ENCODE measurements around the gene SGPP2. TPM values are rescaled to one million over a fixed set of nuclear protein-coding genes. Genes with fewer than 3 reads are reported as not detected.

The SGPP2 gene
- polyA plus RNA-seq, 2 donors: 5.5 to 13.9 TPM

GRCh38 chr2:222504719-222505118 lies 80.4 kb downstream of the SGPP2 start:
- Histone ChIP-seq H3K4me1 (ENCODE audit: control insufficient read depth in 2 of 2, insufficient read depth in 2 of 2, low read length in 1 of 2) (no peaks in the 10 kb centered on the region), H3K9me3 (ENCODE audit: control insufficient read depth in 2 of 2, insufficient read depth in 1 of 2, low read depth in 1 of 2, low read length in 1 of 2) (no peaks in the 10 kb centered on the region), H3K4me3 (ENCODE audit: low read depth in 1 of 2, low read length in 2 of 2) (no peak overlapping the region), H3K36me3 (ENCODE audit: control insufficient read depth in 2 of 2, insufficient read depth in 2 of 2, low read length in 1 of 2) (no peaks in the 10 kb centered on the region), H3K27ac (ENCODE audit: low read depth in 2 of 2, low read length in 1 of 2) (no peak overlapping the region), H3K27me3 (ENCODE audit: control insufficient read depth in 1 of 2, insufficient read depth in 2 of 2, low read length in 2 of 2) (no peaks in the 10 kb centered on the region)
- WGBS, 2 donors: 77 to 86% methylated on average over 2 of the region's 2 CpGs

GRCh38 chr2:222506230-222506935 lies 82.0 kb downstream of the SGPP2 start:
- H3K4me3 ChIP-seq (ENCODE audit: low read depth in 1 of 2, low read length in 2 of 2): no peak overlapping the region
- WGBS, 2 donors: 76 to 81% methylated on average over 5 of the region's 5 CpGs
- H3K27me3 ChIP-seq (ENCODE audit: control insufficient read depth in 1 of 2, insufficient read depth in 2 of 2, low read length in 2 of 2): no peaks in the 10 kb centered on the region
- no peaks in the 10 kb centered on the region for H3K4me1 ChIP-seq (ENCODE audit: control insufficient read depth in 2 of 2, insufficient read depth in 2 of 2, low read length in 1 of 2)
- no peak overlapping the region for H3K27ac ChIP-seq (ENCODE audit: low read depth in 2 of 2, low read length in 1 of 2)
- H3K9me3 ChIP-seq (ENCODE audit: control insufficient read depth in 2 of 2, insufficient read depth in 1 of 2, low read depth in 1 of 2, low read length in 1 of 2): no peaks in the 10 kb centered on the region
- no peaks in the 10 kb centered on the region for H3K36me3 ChIP-seq (ENCODE audit: control insufficient read depth in 2 of 2, insufficient read depth in 2 of 2, low read length in 1 of 2)

GRCh38 chr2:222514901-222515300 lies 90.6 kb downstream of the SGPP2 start:
- Histone ChIP-seq H3K4me3 (ENCODE audit: low read depth in 1 of 2, low read length in 2 of 2) (no peak overlapping the region), H3K9me3 (ENCODE audit: control insufficient read depth in 2 of 2, insufficient read depth in 1 of 2, low read depth in 1 of 2, low read length in 1 of 2) (no peaks in the 10 kb centered on the region), H3K4me1 (ENCODE audit: control insufficient read depth in 2 of 2, insufficient read depth in 2 of 2, low read length in 1 of 2) (peaks cover 0 to 4% of the 10 kb centered on the region in 2 donors), H3K27ac (ENCODE audit: low read depth in 2 of 2, low read length in 1 of 2) (no peak overlapping the region), H3K27me3 (ENCODE audit: control insufficient read depth in 1 of 2, insufficient read depth in 2 of 2, low read length in 2 of 2) (no peaks in the 10 kb centered on the region), H3K36me3 (ENCODE audit: control insufficient read depth in 2 of 2, insufficient read depth in 2 of 2, low read length in 1 of 2) (no peaks in the 10 kb centered on the region)

GRCh38 chr2:222518570-222519381 lies 94.4 kb downstream of the SGPP2 start:
- 29 to 36% methylated on average over 8 of the region's 8 CpGs for WGBS, 2 donors
- no peaks in the 10 kb centered on the region for H3K36me3 ChIP-seq (ENCODE audit: control insufficient read depth in 2 of 2, insufficient read depth in 2 of 2, low read length in 1 of 2)
- H3K4me3 ChIP-seq (ENCODE audit: low read depth in 1 of 2, low read length in 2 of 2): no peak overlapping the region
- no peaks in the 10 kb centered on the region for H3K27me3 ChIP-seq (ENCODE audit: control insufficient read depth in 1 of 2, insufficient read depth in 2 of 2, low read length in 2 of 2)
- H3K9me3 ChIP-seq (ENCODE audit: control insufficient read depth in 2 of 2, insufficient read depth in 1 of 2, low read depth in 1 of 2, low read length in 1 of 2): no peaks in the 10 kb centered on the region
- peaks cover 0 to 4% of the 10 kb centered on the region in 2 donors for H3K4me1 ChIP-seq (ENCODE audit: control insufficient read depth in 2 of 2, insufficient read depth in 2 of 2, low read length in 1 of 2)
- peak overlapping the region; percentile 77 to 85 for H3K27ac ChIP-seq (ENCODE audit: low read depth in 2 of 2, low read length in 1 of 2)

GRCh38 chr2:222521099-222521498 lies 96.8 kb downstream of the SGPP2 start:
- Histone ChIP-seq H3K36me3 (ENCODE audit: control insufficient read depth in 2 of 2, insufficient read depth in 2 of 2, low read length in 1 of 2) (peaks cover 0 to under 1% of the 10 kb centered on the region in 2 donors), H3K9me3 (ENCODE audit: control insufficient read depth in 2 of 2, insufficient read depth in 1 of 2, low read depth in 1 of 2, low read length in 1 of 2) (peaks cover 0 to under 1% of the 10 kb centered on the region in 2 donors), H3K27ac (ENCODE audit: low read depth in 2 of 2, low read length in 1 of 2) (peak overlapping the region in 1 of 2 donors; percentile 20), H3K27me3 (ENCODE audit: control insufficient read depth in 1 of 2, insufficient read depth in 2 of 2, low read length in 2 of 2) (no peaks in the 10 kb centered on the region), H3K4me3 (ENCODE audit: low read depth in 1 of 2, low read length in 2 of 2) (no peak overlapping the region), H3K4me1 (ENCODE audit: control insufficient read depth in 2 of 2, insufficient read depth in 2 of 2, low read length in 1 of 2) (peaks cover 0 to 4% of the 10 kb centered on the region in 2 donors)
- 73 to 81% methylated on average over 3 of the region's 3 CpGs for WGBS, 2 donors

- Histone ChIP-seq H3K27ac (ENCODE audit: low read depth in 2 of 2, low read length in 1 of 2) (no peak overlapping the region), H3K9me3 (ENCODE audit: control insufficient read depth in 2 of 2, insufficient read depth in 1 of 2, low read depth in 1 of 2, low read length in 1 of 2) (peaks cover 0 to 4% of the 10 kb centered on the region in 2 donors), H3K4me1 (ENCODE audit: control insufficient read depth in 2 of 2, insufficient read depth in 2 of 2, low read length in 1 of 2) (peaks cover 0 to 4% of the 10 kb centered on the region in 2 donors), H3K4me3 (ENCODE audit: low read depth in 1 of 2, low read length in 2 of 2) (no peak overlapping the region), H3K27me3 (ENCODE audit: control insufficient read depth in 1 of 2, insufficient read depth in 2 of 2, low read length in 2 of 2) (no peaks in the 10 kb centered on the region), H3K36me3 (ENCODE audit: control insufficient read depth in 2 of 2, insufficient read depth in 2 of 2, low read length in 1 of 2) (peaks cover 0 to 2% of the 10 kb centered on the region in 2 donors)
- WGBS, 2 donors: 88 to 97% methylated on average over 1 of the region's 1 CpG
These were observed 97.7 kb downstream of the SGPP2 start for GRCh38 chr2:222522082-222522481.

- Histone ChIP-seq H3K4me1 (ENCODE audit: control insufficient read depth in 2 of 2, insufficient read depth in 2 of 2, low read length in 1 of 2) (no peaks in the 10 kb centered on the region), H3K9me3 (ENCODE audit: control insufficient read depth in 2 of 2, insufficient read depth in 1 of 2, low read depth in 1 of 2, low read length in 1 of 2) (peaks cover 0 to 4% of the 10 kb centered on the region in 2 donors), H3K27me3 (ENCODE audit: control insufficient read depth in 1 of 2, insufficient read depth in 2 of 2, low read length in 2 of 2) (no peaks in the 10 kb centered on the region), H3K27ac (ENCODE audit: low read depth in 2 of 2, low read length in 1 of 2) (no peak overlapping the region), H3K36me3 (ENCODE audit: control insufficient read depth in 2 of 2, insufficient read depth in 2 of 2, low read length in 1 of 2) (peaks cover 0 to 2% of the 10 kb centered on the region in 2 donors), H3K4me3 (ENCODE audit: low read depth in 1 of 2, low read length in 2 of 2) (no peak overlapping the region)
- WGBS, 2 donors: 86 to 89% methylated on average over 4 of the region's 4 CpGs
These were observed 99.6 kb downstream of the SGPP2 start for GRCh38 chr2:222523783-222524544.

- Histone ChIP-seq H3K27ac (ENCODE audit: low read depth in 2 of 2, low read length in 1 of 2) (no peak overlapping the region), H3K4me1 (ENCODE audit: control insufficient read depth in 2 of 2, insufficient read depth in 2 of 2, low read length in 1 of 2) (no peaks in the 10 kb centered on the region), H3K9me3 (ENCODE audit: control insufficient read depth in 2 of 2, insufficient read depth in 1 of 2, low read depth in 1 of 2, low read length in 1 of 2) (peaks cover 0 to 4% of the 10 kb centered on the region in 2 donors), H3K36me3 (ENCODE audit: control insufficient read depth in 2 of 2, insufficient read depth in 2 of 2, low read length in 1 of 2) (peaks cover 0 to 2% of the 10 kb centered on the region in 2 donors), H3K4me3 (ENCODE audit: low read depth in 1 of 2, low read length in 2 of 2) (no peak overlapping the region), H3K27me3 (ENCODE audit: control insufficient read depth in 1 of 2, insufficient read depth in 2 of 2, low read length in 2 of 2) (no peaks in the 10 kb centered on the region)
- WGBS, 2 donors: 77 to 82% methylated on average over 5 of the region's 5 CpGs
These were observed 101.5 kb downstream of the SGPP2 start for GRCh38 chr2:222525811-222526210.

- 88 to 89% methylated on average over 7 of the region's 7 CpGs for WGBS, 2 donors
- no peaks in the 10 kb centered on the region for H3K27me3 ChIP-seq (ENCODE audit: control insufficient read depth in 1 of 2, insufficient read depth in 2 of 2, low read length in 2 of 2)
- H3K27ac ChIP-seq (ENCODE audit: low read depth in 2 of 2, low read length in 1 of 2): no peak overlapping the region
- peaks cover 0 to 4% of the 10 kb centered on the region in 2 donors for H3K9me3 ChIP-seq (ENCODE audit: control insufficient read depth in 2 of 2, insufficient read depth in 1 of 2, low read depth in 1 of 2, low read length in 1 of 2)
- H3K36me3 ChIP-seq (ENCODE audit: control insufficient read depth in 2 of 2, insufficient read depth in 2 of 2, low read length in 1 of 2): peaks cover 0 to 2% of the 10 kb centered on the region in 2 donors
- no peak overlapping the region for H3K4me3 ChIP-seq (ENCODE audit: low read depth in 1 of 2, low read length in 2 of 2)
- no peaks in the 10 kb centered on the region for H3K4me1 ChIP-seq (ENCODE audit: control insufficient read depth in 2 of 2, insufficient read depth in 2 of 2, low read length in 1 of 2)
These were observed 102.3 kb downstream of the SGPP2 start for GRCh38 chr2:222526480-222527277.
